NT2/D1 (cell line): ENCODE results near the gene RPTOR.

Experiments
- SUZ12 ChIP-seq: IDR thresholded peaks from 2 replicates; pipeline ENCODE4 v1.6.1; 2011; ENCODE audit not compliant: insufficient read length, insufficient read depth; ENCODE audit errors: extremely low read depth
- YY1 ChIP-seq: IDR thresholded peaks from 2 replicates; pipeline ENCODE4 v1.6.1; 2011; ENCODE audit not compliant: insufficient read length, insufficient read depth
- ZNF274 ChIP-seq: IDR thresholded peaks from 2 replicates; pipeline ENCODE4 v1.6.1; 2011; ENCODE audit warnings: mild to moderate bottlenecking, low read depth, low read length

GRCh38 chr17:80847496-80848230 is 303.0 kb downstream of the RPTOR start:
- TF ChIP-seq ZNF274 (no peak), YY1 (no peak), SUZ12 (no peak)
